Loucy (cell line): ENCODE data around the gene CSNK1G2.

ENCODE experiments used
- EZH2phosphoT487 ChIP-seq: fragments of 200-600 bp; IDR thresholded peaks from 2 replicates; pipeline ENCODE4 v1.6.1; 2018; ENCODE audit warnings: antibody characterized with exemption, mild to moderate bottlenecking, moderate library complexity, borderline replicate concordance
- TF ChIP-seq, protein P1 (sequence below): fragments of 200-600 bp; sonication (generic); conservative IDR thresholded peaks from 2 replicates; pipeline ENCODE4 v1.5.1; 2014; ENCODE audit warnings: mild to moderate bottlenecking, antibody characterized with exemption, low read length

DNA sequence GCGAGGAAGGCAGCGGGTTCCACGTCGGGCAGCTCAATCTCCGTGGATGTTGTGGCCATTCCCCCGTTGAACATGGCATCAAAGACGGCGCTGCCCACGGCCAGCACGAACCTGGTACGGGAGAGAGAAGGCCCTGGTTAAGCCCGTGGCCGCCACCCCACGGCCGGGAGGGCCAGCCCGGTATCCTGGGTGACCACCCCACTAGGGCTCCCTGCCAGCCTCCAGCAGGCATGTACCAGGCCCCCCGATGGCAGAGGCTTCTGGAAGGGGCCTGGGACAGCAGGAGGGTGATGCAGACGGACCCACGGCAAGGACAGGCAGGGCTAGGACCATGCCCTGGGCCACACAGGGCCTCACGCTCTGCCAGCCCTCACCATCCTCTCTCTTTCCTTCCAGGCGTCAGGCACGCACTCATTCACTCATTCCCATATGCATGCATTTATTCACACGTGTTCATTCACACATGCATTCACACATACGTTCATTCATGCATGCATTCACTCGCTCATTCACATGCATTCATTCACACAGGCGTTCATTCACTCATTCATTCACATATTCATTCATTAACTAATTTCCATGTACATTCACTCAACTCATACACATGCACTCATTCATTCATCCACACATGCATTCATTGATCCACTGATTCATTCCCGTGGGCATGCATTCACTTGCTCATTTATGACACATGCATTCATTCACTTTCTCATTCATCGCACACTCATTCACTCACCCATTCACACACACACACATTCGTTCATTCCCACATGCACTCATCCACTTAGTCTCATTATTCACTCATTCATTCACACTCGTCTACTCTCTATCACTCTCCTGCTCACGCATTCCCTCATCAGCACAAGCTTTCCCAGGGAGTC, 56.6 kb downstream of the CSNK1G2 start:
- TF ChIP-seq, protein P1, sequence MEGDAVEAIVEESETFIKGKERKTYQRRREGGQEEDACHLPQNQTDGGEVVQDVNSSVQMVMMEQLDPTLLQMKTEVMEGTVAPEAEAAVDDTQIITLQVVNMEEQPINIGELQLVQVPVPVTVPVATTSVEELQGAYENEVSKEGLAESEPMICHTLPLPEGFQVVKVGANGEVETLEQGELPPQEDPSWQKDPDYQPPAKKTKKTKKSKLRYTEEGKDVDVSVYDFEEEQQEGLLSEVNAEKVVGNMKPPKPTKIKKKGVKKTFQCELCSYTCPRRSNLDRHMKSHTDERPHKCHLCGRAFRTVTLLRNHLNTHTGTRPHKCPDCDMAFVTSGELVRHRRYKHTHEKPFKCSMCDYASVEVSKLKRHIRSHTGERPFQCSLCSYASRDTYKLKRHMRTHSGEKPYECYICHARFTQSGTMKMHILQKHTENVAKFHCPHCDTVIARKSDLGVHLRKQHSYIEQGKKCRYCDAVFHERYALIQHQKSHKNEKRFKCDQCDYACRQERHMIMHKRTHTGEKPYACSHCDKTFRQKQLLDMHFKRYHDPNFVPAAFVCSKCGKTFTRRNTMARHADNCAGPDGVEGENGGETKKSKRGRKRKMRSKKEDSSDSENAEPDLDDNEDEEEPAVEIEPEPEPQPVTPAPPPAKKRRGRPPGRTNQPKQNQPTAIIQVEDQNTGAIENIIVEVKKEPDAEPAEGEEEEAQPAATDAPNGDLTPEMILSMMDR, result no peak
- TF ChIP-seq EZH2phosphoT487, result no peak
